Subcutaneous abdominal adipose tissue (tissue), 5 donors: ENCODE results near the gene FZD7.

Source experiments
- H3K27ac ChIP-seq: one replicate; pipeline ENCODE4 v1.7.0; 2013; ENCODE audit warnings: low read depth, mild to moderate bottlenecking, inconsistent platforms, low read length, moderate library complexity
- H3K27me3 ChIP-seq, 5 donors: one replicate each; pipeline ENCODE4 v1.7.0; 2013; ENCODE audit warnings: low read length in 5 of 5, inconsistent platforms in 1 of 5; ENCODE audit not compliant: control insufficient read depth in 5 of 5, insufficient read depth in 4 of 5
- H3K36me3 ChIP-seq, 5 donors: one replicate each; pipeline ENCODE4 v1.7.0; 2013; ENCODE audit warnings: low read length in 5 of 5; ENCODE audit not compliant: control insufficient read depth in 5 of 5, insufficient read depth in 5 of 5
- H3K4me1 ChIP-seq, 5 donors: one replicate each; pipeline ENCODE4 v1.7.0; 2013; ENCODE audit warnings: low read length in 5 of 5, mild to moderate bottlenecking in 3 of 5, moderate library complexity in 1 of 5; ENCODE audit not compliant: control insufficient read depth in 5 of 5, insufficient read depth in 5 of 5
- H3K4me3 ChIP-seq, 5 donors: one replicate each; pipeline ENCODE4 v1.7.0; 2013; ENCODE audit warnings: low read length in 5 of 5, low read depth in 1 of 5
- H3K9ac ChIP-seq, 5 donors: one replicate each; pipeline ENCODE4 v1.7.0; 2013; ENCODE audit warnings: low read length in 5 of 5, mild to moderate bottlenecking in 4 of 5, moderate library complexity in 3 of 5
- H3K9me3 ChIP-seq, 5 donors: one replicate each; pipeline ENCODE4 v1.7.0; 2013; ENCODE audit warnings: low read length in 5 of 5; ENCODE audit not compliant: control insufficient read depth in 5 of 5
- donor health status: healthy.
- donor health status: healthy.
- donor health status: healthy.
- donor health status: healthy.
- donor health status: healthy.

FZD7 gene

DNA sequence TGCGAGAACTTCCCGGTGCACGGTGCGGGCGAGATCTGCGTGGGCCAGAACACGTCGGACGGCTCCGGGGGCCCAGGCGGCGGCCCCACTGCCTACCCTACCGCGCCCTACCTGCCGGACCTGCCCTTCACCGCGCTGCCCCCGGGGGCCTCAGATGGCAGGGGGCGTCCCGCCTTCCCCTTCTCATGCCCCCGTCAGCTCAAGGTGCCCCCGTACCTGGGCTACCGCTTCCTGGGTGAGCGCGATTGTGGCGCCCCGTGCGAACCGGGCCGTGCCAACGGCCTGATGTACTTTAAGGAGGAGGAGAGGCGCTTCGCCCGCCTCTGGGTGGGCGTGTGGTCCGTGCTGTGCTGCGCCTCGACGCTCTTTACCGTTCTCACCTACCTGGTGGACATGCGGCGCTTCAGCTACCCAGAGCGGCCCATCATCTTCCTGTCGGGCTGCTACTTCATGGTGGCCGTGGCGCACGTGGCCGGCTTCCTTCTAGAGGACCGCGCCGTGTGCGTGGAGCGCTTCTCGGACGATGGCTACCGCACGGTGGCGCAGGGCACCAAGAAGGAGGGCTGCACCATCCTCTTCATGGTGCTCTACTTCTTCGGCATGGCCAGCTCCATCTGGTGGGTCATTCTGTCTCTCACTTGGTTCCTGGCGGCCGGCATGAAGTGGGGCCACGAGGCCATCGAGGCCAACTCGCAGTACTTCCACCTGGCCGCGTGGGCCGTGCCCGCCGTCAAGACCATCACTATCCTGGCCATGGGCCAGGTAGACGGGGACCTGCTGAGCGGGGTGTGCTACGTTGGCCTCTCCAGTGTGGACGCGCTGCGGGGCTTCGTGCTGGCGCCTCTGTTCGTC is 1.7 kb downstream of the FZD7 start:
- H3K27ac ChIP-seq = no peak overlapping the region
- peaks cover 22 to 53% (median 34%) of the 10 kb centered on the region in 5 donors for H3K27me3 ChIP-seq
- peak overlapping the region in 1 of 5 donors; percentile 35 for H3K9ac ChIP-seq

DNA sequence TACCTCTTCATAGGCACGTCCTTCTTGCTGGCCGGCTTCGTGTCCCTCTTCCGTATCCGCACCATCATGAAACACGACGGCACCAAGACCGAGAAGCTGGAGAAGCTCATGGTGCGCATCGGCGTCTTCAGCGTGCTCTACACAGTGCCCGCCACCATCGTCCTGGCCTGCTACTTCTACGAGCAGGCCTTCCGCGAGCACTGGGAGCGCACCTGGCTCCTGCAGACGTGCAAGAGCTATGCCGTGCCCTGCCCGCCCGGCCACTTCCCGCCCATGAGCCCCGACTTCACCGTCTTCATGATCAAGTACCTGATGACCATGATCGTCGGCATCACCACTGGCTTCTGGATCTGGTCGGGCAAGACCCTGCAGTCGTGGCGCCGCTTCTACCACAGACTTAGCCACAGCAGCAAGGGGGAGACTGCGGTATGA is 2.3 kb downstream of the FZD7 start:
- no peak overlapping the region for H3K27ac ChIP-seq
- H3K9ac ChIP-seq = no peak overlapping the region
- H3K36me3 ChIP-seq = no peaks in the 10 kb centered on the region
- peaks cover 0 to 50% (median 46%) of the 10 kb centered on the region in 5 donors for H3K4me1 ChIP-seq
- H3K27me3 ChIP-seq = peaks cover 22 to 55% (median 35%) of the 10 kb centered on the region in 5 donors
- peak overlapping the region in 4 of 5 donors; percentile 50 to 74 (median 70) for H3K4me3 ChIP-seq
- peaks cover 0 to 8% (median 4%) of the 10 kb centered on the region in 5 donors for H3K9me3 ChIP-seq

More for the DNA sequence above, 1.7 kb downstream of the FZD7 start:
- H3K4me1 ChIP-seq = peaks cover 0 to 50% (median 46%) of the 10 kb centered on the region in 5 donors
- peaks cover 0 to 8% (median 4%) of the 10 kb centered on the region in 5 donors for H3K9me3 ChIP-seq
- H3K36me3 ChIP-seq = no peaks in the 10 kb centered on the region
- H3K4me3 ChIP-seq = peak overlapping the region in 4 of 5 donors; percentile 66 to 74 (median 71)

DNA sequence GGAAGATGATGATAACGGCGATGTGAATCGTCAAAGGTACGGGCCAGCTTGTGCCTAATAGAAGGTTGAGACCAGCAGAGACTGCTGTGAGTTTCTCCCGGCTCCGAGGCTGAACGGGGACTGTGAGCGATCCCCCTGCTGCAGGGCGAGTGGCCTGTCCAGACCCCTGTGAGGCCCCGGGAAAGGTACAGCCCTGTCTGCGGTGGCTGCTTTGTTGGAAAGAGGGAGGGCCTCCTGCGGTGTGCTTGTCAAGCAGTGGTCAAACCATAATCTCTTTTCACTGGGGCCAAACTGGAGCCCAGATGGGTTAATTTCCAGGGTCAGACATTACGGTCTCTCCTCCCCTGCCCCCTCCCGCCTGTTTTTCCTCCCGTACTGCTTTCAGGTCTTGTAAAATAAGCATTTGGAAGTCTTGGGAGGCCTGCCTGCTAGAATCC is 3.0 kb downstream of the FZD7 start:
- H3K4me1 ChIP-seq = peaks cover 0 to 50% (median 46%) of the 10 kb centered on the region in 5 donors
- H3K4me3 ChIP-seq = peak overlapping the region; percentile 1 to 50 (median 35)
- no peak overlapping the region for H3K9ac ChIP-seq
- peaks cover 0 to 8% (median 4%) of the 10 kb centered on the region in 5 donors for H3K9me3 ChIP-seq
- peaks cover 22 to 62% (median 39%) of the 10 kb centered on the region in 5 donors for H3K27me3 ChIP-seq
- H3K36me3 ChIP-seq = no peaks in the 10 kb centered on the region
- H3K27ac ChIP-seq = no peak overlapping the region

DNA sequence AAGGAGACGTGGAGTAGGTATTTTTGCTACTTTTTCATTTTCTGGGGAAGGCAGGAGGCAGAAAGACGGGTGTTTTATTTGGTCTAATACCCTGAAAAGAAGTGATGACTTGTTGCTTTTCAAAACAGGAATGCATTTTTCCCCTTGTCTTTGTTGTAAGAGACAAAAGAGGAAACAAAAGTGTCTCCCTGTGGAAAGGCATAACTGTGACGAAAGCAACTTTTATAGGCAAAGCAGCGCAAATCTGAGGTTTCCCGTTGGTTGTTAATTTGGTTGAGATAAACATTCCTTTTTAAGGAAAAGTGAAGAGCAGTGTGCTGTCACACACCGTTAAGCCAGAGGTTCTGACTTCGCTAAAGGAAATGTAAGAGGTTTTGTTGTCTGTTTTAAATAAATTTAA is 3.4 kb downstream of the FZD7 start:
- Histone ChIP-seq H3K4me3 (peak overlapping the region in 4 of 5 donors; percentile 1 to 50 (median 38)), H3K27me3 (peaks cover 22 to 61% (median 38%) of the 10 kb centered on the region in 5 donors), H3K9me3 (peaks cover 0 to 8% (median 4%) of the 10 kb centered on the region in 5 donors), H3K27ac (no peak overlapping the region), H3K4me1 (peaks cover 0 to 48% (median 43%) of the 10 kb centered on the region in 5 donors), H3K9ac (no peak overlapping the region), H3K36me3 (no peaks in the 10 kb centered on the region)

DNA sequence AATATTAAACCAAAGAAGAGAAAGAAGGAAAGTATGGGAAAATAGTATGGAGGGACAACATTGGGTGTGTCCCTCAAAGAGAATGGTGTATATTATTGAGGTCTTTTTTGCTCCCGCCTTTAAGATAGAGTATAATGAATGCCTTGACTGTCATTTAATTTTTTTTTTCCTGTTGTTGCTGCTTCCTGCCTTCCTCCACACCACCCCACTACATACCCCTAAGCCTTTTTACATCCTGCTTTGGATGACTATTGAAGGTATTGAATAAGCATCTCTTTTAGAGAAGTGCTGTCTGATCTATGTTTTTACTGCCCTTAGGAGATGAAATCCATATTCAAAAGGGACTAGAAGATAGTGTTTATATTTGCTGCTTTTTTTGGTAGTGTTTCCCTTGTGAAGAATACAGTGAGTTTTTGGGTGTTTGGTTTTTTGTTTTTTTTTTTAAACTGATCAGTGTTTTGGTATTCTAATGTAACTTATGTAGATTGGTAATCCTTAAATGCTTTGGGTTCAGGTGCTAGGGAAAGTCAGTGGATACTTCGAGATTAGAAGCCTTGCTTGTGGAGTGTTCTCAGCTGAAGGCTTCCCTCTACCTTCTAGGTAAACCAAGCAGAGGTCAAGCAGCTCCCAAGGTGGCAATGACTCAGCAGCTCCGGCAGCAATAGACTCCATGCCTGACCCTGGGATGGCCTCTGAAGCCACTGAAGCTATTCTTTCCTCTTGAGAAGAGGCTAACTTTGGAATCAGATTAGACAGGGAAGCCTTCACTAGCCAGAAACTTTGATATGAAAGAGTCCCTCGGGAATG is 5.0 kb downstream of the FZD7 start:
- no peak overlapping the region for H3K27ac ChIP-seq
- H3K27me3 ChIP-seq = peaks cover 22 to 68% (median 35%) of the 10 kb centered on the region in 5 donors
- H3K4me1 ChIP-seq = peaks cover 0 to 37% (median 31%) of the 10 kb centered on the region in 5 donors
- H3K9ac ChIP-seq = no peak overlapping the region
- no peaks in the 10 kb centered on the region for H3K36me3 ChIP-seq
- H3K4me3 ChIP-seq = no peak overlapping the region
- peaks cover 0 to 8% (median 4%) of the 10 kb centered on the region in 5 donors for H3K9me3 ChIP-seq

DNA sequence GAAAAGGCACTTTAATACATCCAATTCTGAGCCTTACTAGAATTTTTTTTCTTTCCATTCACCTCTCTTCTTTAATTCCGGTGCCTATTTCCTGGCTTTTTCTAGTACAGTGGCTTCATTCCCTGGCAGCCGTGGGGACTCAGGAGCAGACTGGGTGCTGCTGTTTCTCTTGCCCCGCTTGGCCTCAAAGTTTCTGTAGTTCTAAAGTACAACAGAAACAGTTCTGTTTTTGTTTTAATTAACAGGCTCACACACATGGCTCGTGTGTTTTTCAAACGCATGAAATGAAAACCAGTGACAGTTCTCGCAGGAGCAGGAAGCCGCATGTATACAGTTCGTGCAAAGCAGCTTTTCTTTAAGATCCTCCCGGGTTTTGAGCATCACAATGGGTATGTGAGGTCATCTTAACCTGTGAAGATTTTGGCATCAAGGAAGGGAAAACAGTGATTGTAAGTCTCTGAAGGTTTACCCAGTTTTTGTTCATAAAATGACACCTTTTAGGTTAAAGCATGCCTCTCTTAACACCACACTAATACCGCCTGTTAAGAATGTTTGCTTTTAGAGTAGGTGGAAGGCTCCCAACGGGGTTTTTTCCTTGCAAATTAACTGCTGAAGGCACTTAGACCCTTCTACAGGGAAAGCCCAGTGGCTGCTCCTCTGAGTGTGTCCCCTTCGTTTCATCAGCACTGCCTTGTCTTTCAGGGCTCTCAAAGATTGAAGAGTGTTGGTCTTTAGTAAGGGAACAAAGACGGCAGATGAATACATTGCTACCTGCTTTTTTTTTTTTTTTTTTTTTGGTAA is 5.8 kb downstream of the FZD7 start:
- H3K27ac ChIP-seq = no peak overlapping the region
- H3K9ac ChIP-seq = no peak overlapping the region
- H3K27me3 ChIP-seq = peaks cover 22 to 71% (median 35%) of the 10 kb centered on the region in 5 donors
- no peaks in the 10 kb centered on the region for H3K36me3 ChIP-seq
- H3K4me3 ChIP-seq = no peak overlapping the region
- H3K4me1 ChIP-seq = peaks cover 0 to 36% (median 27%) of the 10 kb centered on the region in 5 donors
- H3K9me3 ChIP-seq = peaks cover 0 to 8% (median 4%) of the 10 kb centered on the region in 5 donors

DNA sequence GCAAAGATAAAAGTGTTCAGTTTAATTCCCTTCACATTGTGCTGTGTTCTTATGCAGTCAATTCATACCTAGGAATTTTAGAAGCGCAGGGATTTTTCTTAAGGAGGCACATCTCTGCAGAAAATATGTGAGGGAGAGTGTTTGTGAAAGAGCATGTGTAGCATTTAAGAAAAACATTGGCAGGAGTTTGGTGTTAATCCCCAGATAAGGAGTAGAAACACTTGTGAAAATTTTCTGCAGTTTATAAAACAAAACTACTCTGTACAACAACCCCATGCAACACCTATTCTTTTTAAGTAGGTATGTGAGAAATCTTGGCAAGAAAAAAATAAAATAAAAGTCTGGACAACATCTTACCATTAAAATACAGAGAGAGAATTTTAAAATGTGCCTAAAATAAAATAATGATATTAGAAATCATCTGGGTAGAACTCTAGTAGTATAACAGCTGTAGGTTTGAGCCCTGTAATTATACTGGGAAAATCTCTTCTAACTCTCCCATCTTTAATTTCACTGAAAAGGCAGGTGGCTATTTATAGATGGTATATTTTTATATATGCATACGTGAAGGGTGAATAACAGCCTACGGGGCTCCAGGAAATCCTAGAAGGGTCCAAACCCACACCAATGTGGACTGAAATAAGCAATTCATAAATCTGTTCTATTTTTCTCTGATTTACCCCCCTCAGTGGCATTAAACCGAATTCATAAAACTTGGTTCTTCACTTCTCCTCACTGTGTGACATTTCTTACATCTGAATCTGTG is 6.6 kb downstream of the FZD7 start:
- H3K36me3 ChIP-seq = no peaks in the 10 kb centered on the region
- peaks cover 0 to 7% (median 4%) of the 10 kb centered on the region in 5 donors for H3K9me3 ChIP-seq
- H3K27ac ChIP-seq = no peak overlapping the region
- peaks cover 0 to 28% (median 19%) of the 10 kb centered on the region in 5 donors for H3K4me1 ChIP-seq
- H3K9ac ChIP-seq = no peak overlapping the region
- peaks cover 20 to 68% (median 31%) of the 10 kb centered on the region in 5 donors for H3K27me3 ChIP-seq
- no peak overlapping the region for H3K4me3 ChIP-seq

DNA sequence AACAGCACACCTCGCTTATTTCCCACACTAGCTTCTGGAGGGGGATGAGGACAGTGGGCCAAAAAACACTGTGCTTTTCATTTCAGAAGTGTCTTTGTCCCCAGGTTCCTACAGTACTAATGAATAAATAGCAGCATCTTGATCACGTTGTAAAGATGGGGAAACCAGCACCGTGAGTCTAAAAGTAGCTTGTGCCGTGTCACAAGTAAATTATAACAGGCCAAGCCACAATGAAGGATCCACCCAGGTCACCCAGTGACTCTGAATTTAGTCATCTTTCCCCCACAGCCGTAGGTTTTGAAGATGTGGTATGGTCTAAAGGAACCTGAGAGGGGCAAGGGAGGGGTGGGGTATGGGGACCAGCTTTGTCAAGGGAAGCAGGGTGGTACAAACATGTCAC is 8.8 kb downstream of the FZD7 start:
- Histone ChIP-seq H3K27me3 (peaks cover 8 to 52% (median 13%) of the 10 kb centered on the region in 5 donors), H3K4me3 (no peak overlapping the region), H3K27ac (no peak overlapping the region)

DNA sequence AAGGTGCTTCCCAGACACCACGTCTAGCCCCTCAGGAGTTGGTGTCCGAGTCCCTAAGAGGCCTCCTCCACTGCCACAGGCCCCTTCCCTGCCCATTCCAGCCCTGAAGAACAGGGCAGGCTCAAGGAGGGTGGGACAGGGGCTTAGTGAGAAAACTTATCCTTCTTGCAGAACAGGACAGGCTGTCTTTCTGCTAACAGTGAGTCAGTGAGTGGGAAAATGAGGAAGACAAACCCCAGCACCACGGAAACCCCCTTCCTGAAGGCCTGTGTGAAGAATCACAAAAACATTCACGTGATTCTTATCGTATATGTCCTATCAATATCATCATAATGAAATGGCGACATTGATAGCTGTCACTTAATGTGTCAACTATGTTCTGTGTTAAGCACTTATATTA is 9.8 kb downstream of the FZD7 start:
- Histone ChIP-seq H3K36me3 (no peaks in the 10 kb centered on the region), H3K9ac (no peak overlapping the region), H3K27me3 (peaks cover 8 to 46% (median 13%) of the 10 kb centered on the region in 5 donors), H3K4me1 (peaks cover 0 to 12% (median 7%) of the 10 kb centered on the region in 5 donors), H3K27ac (no peak overlapping the region), H3K9me3 (no peaks in the 10 kb centered on the region), H3K4me3 (no peak overlapping the region)

More for the DNA sequence above, 8.8 kb downstream of the FZD7 start:
- no peaks in the 10 kb centered on the region for H3K9me3 ChIP-seq
- H3K9ac ChIP-seq = no peak overlapping the region
- H3K36me3 ChIP-seq = no peaks in the 10 kb centered on the region
- H3K4me1 ChIP-seq = peaks cover 0 to 12% (median 7%) of the 10 kb centered on the region in 5 donors
